ENCODE measurements around the gene GFRA4. TPM values are rescaled to one million over a fixed set of nuclear protein-coding genes. Genes with fewer than 3 reads are reported as not detected.

GFRA4 gene
- total RNA-seq, 6 experiments from 2014 or later, result not detected

DNA sequence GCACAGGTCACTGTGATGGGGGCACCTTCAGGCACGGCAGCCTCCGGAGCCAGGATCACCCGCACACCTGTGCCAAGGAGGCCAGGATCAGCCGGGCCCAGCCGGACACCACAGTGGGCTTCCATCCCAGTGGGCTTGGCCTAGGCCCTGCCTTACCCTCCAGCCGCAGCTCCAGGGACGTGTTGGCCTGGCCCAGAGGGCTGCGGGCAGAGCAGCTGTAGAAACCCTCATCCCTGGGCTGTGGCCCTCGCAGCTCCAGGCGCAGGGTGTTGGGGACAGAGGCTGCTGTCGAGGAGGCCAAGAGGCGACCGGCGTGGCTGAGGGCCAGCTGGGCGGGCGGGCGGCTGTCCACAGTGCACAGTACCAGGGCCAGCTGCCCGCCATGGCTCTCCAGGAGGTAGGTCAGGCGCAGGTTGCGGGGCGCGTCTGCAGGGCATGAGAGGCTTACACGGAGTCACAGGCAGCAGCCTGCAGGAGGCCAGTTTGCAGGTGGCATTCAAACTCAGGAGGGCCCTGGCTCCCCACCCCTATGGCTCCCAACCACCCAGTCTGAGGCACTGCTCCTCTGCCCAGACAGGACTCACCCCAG is 29.6 kb upstream of the GFRA4 start:
- Histone ChIP-seq H3K36me3 (no peaks in the 10 kb centered on the region), H3K27ac (no peak overlapping the region), H3K4me3 (no peak overlapping the region), H3K9me3 (no peaks in the 10 kb centered on the region), H3K27me3 (no peaks in the 10 kb centered on the region), H3K4me1 (no peaks in the 10 kb centered on the region)
- ATAC-seq, result no peak
- intact Hi-C loops (cut with DNase I), result no loop called here
- no CpG with 5 or more reads among the region's 23 CpGs for WGBS (ENCODE audit: insufficient coverage, low coverage, low lambda C conversion rate, missing lambda C conversion rate)
- DNase-seq, result no peak
- no peak for TF ChIP-seq CTCF (IDR thresholded peaks at IDR 0.05)
- no peak for TF ChIP-seq POLR2A (IDR thresholded peaks at IDR 0.05)

DNA sequence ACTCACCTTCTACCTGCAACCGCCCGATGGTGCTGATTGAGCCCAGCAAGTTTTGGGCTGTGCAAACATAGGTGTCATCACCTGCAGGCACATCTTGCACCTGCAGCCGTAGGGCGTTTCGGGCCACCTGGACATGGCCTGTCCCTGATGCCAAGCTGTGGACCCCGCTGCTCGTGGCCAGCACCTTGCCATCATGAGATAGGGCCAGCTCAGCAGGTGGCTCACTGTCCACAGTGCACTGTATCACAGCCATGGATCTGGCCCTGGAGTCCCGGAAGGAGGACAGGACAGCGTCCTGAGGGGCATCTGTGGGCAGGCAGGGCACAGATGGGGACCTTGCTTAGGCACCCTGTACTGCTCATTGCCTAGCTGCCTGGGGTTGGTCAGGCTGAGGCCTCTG is 28.7 kb upstream of the GFRA4 start:
- H3K36me3 ChIP-seq, result no peaks in the 10 kb centered on the region
- ATAC-seq (no peak), DNase-seq (no peak)
- no peaks in the 10 kb centered on the region for H3K27me3 ChIP-seq
- no peak overlapping the region for H3K27ac ChIP-seq
- no peaks in the 10 kb centered on the region for H3K9me3 ChIP-seq
- TF ChIP-seq POLR2A (IDR thresholded peaks at IDR 0.05) (no peak), CTCF (IDR thresholded peaks at IDR 0.05) (no peak)
- H3K4me3 ChIP-seq, result no peak overlapping the region
- no peaks in the 10 kb centered on the region for H3K4me1 ChIP-seq
- WGBS (ENCODE audit: insufficient coverage, low coverage, low lambda C conversion rate, missing lambda C conversion rate), result no CpG with 5 or more reads among the region's 9 CpGs
- intact Hi-C loops (cut with DNase I), result no loop called here

DNA sequence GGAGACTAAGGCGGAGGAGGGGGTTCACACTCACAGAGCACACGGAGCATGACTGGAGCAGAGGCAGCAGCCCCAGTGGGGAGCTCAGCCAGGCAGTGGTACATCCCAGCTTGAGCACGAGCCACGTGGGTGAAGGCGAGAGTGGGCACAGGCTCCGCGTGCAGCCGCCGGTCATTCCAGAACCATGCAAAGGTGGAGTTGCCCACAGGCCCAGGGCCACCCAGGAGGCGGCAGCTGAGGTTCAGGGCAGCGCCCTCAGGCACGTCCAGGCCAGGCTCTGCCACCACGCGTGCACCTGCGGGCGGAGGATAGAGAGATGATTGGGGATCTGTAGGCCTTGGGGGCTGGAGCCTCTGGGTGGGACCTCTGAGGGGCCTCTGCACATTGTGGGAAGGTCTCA is 28.1 kb upstream of the GFRA4 start:
- WGBS (ENCODE audit: insufficient coverage, low coverage, low lambda C conversion rate, missing lambda C conversion rate), result no CpG with 5 or more reads among the region's 16 CpGs
- DNase-seq, result no peak
- Histone ChIP-seq H3K27me3 (no peaks in the 10 kb centered on the region), H3K36me3 (no peaks in the 10 kb centered on the region), H3K27ac (no peak overlapping the region), H3K4me1 (no peaks in the 10 kb centered on the region), H3K9me3 (no peaks in the 10 kb centered on the region), H3K4me3 (no peak overlapping the region)
- ATAC-seq, result no peak
- intact Hi-C loops (cut with DNase I), result no loop called here
- no peak for TF ChIP-seq POLR2A (IDR thresholded peaks at IDR 0.05)
- TF ChIP-seq CTCF (IDR thresholded peaks at IDR 0.05), result no peak

- DNase-seq, result no peak
- Histone ChIP-seq H3K4me3 (no peak overlapping the region), H3K36me3 (no peaks in the 10 kb centered on the region), H3K9me3 (no peaks in the 10 kb centered on the region), H3K4me1 (no peaks in the 10 kb centered on the region), H3K27me3 (no peaks in the 10 kb centered on the region), H3K27ac (no peak overlapping the region)
- intact Hi-C loops (cut with DNase I), result no loop called here
- no peak for TF ChIP-seq POLR2A (IDR thresholded peaks at IDR 0.05)
- no peak for TF ChIP-seq CTCF (IDR thresholded peaks at IDR 0.05)
- no CpG with 5 or more reads among the region's 3 CpGs for WGBS (ENCODE audit: insufficient coverage, low coverage, low lambda C conversion rate, missing lambda C conversion rate)
- no peak for ATAC-seq
These were observed 27.2 kb upstream of the GFRA4 start for GRCh38 chr20:3690413-3690812.

DNA sequence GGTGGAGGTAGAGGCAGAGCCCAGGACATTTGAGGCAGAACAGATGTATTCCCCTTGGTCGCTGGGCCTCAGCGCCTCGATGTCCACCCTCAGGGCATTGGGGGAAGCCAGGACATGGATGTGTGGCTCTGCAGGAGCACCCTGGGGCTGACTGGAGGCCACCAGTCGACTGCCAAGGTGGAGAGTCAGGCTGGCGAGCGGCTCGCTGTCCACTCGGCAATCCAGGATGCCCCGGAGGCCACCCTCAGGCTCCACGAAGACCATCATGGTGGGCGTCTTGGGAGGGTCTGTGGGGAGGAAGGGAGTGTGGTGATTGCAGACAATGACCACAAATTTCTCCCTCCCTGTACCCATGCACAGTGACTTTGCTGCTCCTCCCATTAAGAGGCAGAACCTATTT is 26.8 kb upstream of the GFRA4 start:
- Histone ChIP-seq H3K36me3 (no peaks in the 10 kb centered on the region), H3K4me1 (no peaks in the 10 kb centered on the region), H3K4me3 (no peak overlapping the region), H3K27me3 (no peaks in the 10 kb centered on the region), H3K9me3 (no peaks in the 10 kb centered on the region), H3K27ac (no peak overlapping the region)
- DNase-seq, result no peak
- ATAC-seq, result no peak
- WGBS (ENCODE audit: insufficient coverage, low coverage, low lambda C conversion rate, missing lambda C conversion rate), result no CpG with 5 or more reads among the region's 11 CpGs
- intact Hi-C loops (cut with DNase I), result no loop called here
- TF ChIP-seq CTCF (IDR thresholded peaks at IDR 0.05) (no peak), POLR2A (IDR thresholded peaks at IDR 0.05) (no peak)

All from right lobe of liver (tissue), 6 donors.